ENCODE data around the gene SOCS3.

Gene SOCS3

GRCh38 chr17:78343543-78344201, 16.2 kb downstream of the SOCS3 start:
- peak overlapping the region; percentile 46 for H3K4me3 ChIP-seq (ENCODE audit: low read length, poor library complexity, severe bottlenecking)
- no peaks in the 10 kb centered on the region for H3K36me3 ChIP-seq (ENCODE audit: insufficient read depth, low read length)
- peaks cover 22% of the 10 kb centered on the region for H3K4me1 ChIP-seq (ENCODE audit: insufficient read depth, low read length, poor library complexity, severe bottlenecking)
- H3K4me2 ChIP-seq (ENCODE audit: low read depth, low read length, poor library complexity, severe bottlenecking): peak overlapping the region; percentile 54
- no peaks in the 10 kb centered on the region for H3K79me2 ChIP-seq (ENCODE audit: insufficient read depth, low read length)
- TF ChIP-seq EZH2phosphoT487 (IDR thresholded peaks at IDR 0.05; ENCODE audit: borderline replicate concordance): no peak
- TF ChIP-seq, protein P1, sequence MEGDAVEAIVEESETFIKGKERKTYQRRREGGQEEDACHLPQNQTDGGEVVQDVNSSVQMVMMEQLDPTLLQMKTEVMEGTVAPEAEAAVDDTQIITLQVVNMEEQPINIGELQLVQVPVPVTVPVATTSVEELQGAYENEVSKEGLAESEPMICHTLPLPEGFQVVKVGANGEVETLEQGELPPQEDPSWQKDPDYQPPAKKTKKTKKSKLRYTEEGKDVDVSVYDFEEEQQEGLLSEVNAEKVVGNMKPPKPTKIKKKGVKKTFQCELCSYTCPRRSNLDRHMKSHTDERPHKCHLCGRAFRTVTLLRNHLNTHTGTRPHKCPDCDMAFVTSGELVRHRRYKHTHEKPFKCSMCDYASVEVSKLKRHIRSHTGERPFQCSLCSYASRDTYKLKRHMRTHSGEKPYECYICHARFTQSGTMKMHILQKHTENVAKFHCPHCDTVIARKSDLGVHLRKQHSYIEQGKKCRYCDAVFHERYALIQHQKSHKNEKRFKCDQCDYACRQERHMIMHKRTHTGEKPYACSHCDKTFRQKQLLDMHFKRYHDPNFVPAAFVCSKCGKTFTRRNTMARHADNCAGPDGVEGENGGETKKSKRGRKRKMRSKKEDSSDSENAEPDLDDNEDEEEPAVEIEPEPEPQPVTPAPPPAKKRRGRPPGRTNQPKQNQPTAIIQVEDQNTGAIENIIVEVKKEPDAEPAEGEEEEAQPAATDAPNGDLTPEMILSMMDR (conservative IDR thresholded peaks at IDR 0.05; ENCODE audit: low read length): no peak
- H3K9me3 ChIP-seq (ENCODE audit: insufficient read depth, low read depth, low read length): no peaks in the 10 kb centered on the region
- H2AFZ ChIP-seq (ENCODE audit: low read length): peak overlapping the region; percentile 6; the same call in 1 of the 2 replicates
- no peaks in the 10 kb centered on the region for H3K27me3 ChIP-seq (ENCODE audit: insufficient read depth, low read length, poor library complexity, severe bottlenecking)
- no peaks in the 10 kb centered on the region for H4K20me1 ChIP-seq (ENCODE audit: insufficient read depth, low read length, poor library complexity, severe bottlenecking)
- H3K9me2 ChIP-seq (replicated peaks; ENCODE audit: low read depth, low read length): no peaks in the 10 kb centered on the region
- H3K9ac ChIP-seq (ENCODE audit: low read depth, low read length, poor library complexity, severe bottlenecking): peak overlapping the region; percentile 43
- no peaks in the 10 kb centered on the region for H3F3A ChIP-seq (ENCODE audit: low read depth)

GRCh38 chr17:78343187-78343542, 16.7 kb downstream of the SOCS3 start:
- Histone ChIP-seq H3K36me3 (ENCODE audit: insufficient read depth, low read length) (no peaks in the 10 kb centered on the region), H3F3A (ENCODE audit: low read depth) (no peaks in the 10 kb centered on the region), H3K9ac (ENCODE audit: low read depth, low read length, poor library complexity, severe bottlenecking) (peak overlapping the region; percentile 43), H3K9me2 (replicated peaks; ENCODE audit: low read depth, low read length) (no peaks in the 10 kb centered on the region), H3K4me2 (ENCODE audit: low read depth, low read length, poor library complexity, severe bottlenecking) (peak overlapping the region; percentile 54), H3K79me2 (ENCODE audit: insufficient read depth, low read length) (no peaks in the 10 kb centered on the region), H3K4me3 (ENCODE audit: low read length, poor library complexity, severe bottlenecking) (peak overlapping the region; percentile 46), H3K4me1 (ENCODE audit: insufficient read depth, low read length, poor library complexity, severe bottlenecking) (peaks cover 22% of the 10 kb centered on the region), H4K20me1 (ENCODE audit: insufficient read depth, low read length, poor library complexity, severe bottlenecking) (no peaks in the 10 kb centered on the region), H3K9me3 (ENCODE audit: insufficient read depth, low read depth, low read length) (no peaks in the 10 kb centered on the region), H2AFZ (ENCODE audit: low read length) (0 out of 2 replicates have a peak overlapping the region, but pooled peaks have one; percentile 6), H3K27me3 (ENCODE audit: insufficient read depth, low read length, poor library complexity, severe bottlenecking) (no peaks in the 10 kb centered on the region)
- no peak for TF ChIP-seq EZH2phosphoT487 (IDR thresholded peaks at IDR 0.05; ENCODE audit: borderline replicate concordance)
- TF ChIP-seq, protein P1 (conservative IDR thresholded peaks at IDR 0.05; ENCODE audit: low read length): no peak

GRCh38 chr17:78342449-78343186, 17.3 kb downstream of the SOCS3 start:
- Histone ChIP-seq H4K20me1 (ENCODE audit: insufficient read depth, low read length, poor library complexity, severe bottlenecking) (no peaks in the 10 kb centered on the region), H3K36me3 (ENCODE audit: insufficient read depth, low read length) (no peaks in the 10 kb centered on the region), H3K27me3 (ENCODE audit: insufficient read depth, low read length, poor library complexity, severe bottlenecking) (no peaks in the 10 kb centered on the region), H3K4me3 (ENCODE audit: low read length, poor library complexity, severe bottlenecking) (no peak overlapping the region), H3K4me2 (ENCODE audit: low read depth, low read length, poor library complexity, severe bottlenecking) (peak overlapping the region; percentile 54), H3K9ac (ENCODE audit: low read depth, low read length, poor library complexity, severe bottlenecking) (peak overlapping the region; percentile 43), H3F3A (ENCODE audit: low read depth) (no peaks in the 10 kb centered on the region), H3K79me2 (ENCODE audit: insufficient read depth, low read length) (no peaks in the 10 kb centered on the region), H3K4me1 (ENCODE audit: insufficient read depth, low read length, poor library complexity, severe bottlenecking) (peaks cover 22% of the 10 kb centered on the region), H3K9me3 (ENCODE audit: insufficient read depth, low read depth, low read length) (no peaks in the 10 kb centered on the region), H2AFZ (ENCODE audit: low read length) (no peak overlapping the region), H3K9me2 (replicated peaks; ENCODE audit: low read depth, low read length) (no peaks in the 10 kb centered on the region)
- no peak for TF ChIP-seq EZH2phosphoT487 (IDR thresholded peaks at IDR 0.05; ENCODE audit: borderline replicate concordance)
- TF ChIP-seq, protein P1 (conservative IDR thresholded peaks at IDR 0.05; ENCODE audit: low read length): no peak

Data from Loucy (cell line).